ENCODE data around the gene TAX1BP3. TPM values are rescaled to one million over a fixed set of nuclear protein-coding genes. Genes with fewer than 3 reads are reported as not detected.
"Not testable (repeated sequence)": the region's sequence is repeated elsewhere in the genome, so short reads cannot be mapped to it uniquely, and the experiment has no call there.

TAX1BP3 gene
- total RNA-seq, 1 donor from 2014 or later: 165 TPM

- Histone ChIP-seq H3K4me1 (no peaks in the 10 kb centered on the region), H3K9me3 (replicated peaks) (no peaks in the 10 kb centered on the region), H3K27ac (replicated peaks) (no peak overlapping the region), H3K4me3 (no peak overlapping the region), H3K36me3 (no peaks in the 10 kb centered on the region), H3K27me3 (ENCODE audit: low read depth) (no peaks in the 10 kb centered on the region)
- DNase-seq: no peak
- TF ChIP-seq CTCF (IDR thresholded peaks at IDR 0.05; ENCODE audit: borderline replicate concordance): no peak
- intact Hi-C loops (cut with micrococcal nuclease): no loop called here
Measured at GRCh38 chr17:3704931-3705717, 36.7 kb upstream of the TAX1BP3 start.

- H3K36me3 ChIP-seq; H3K4me3 ChIP-seq; H3K9me3 ChIP-seq (replicated peaks); H3K27ac ChIP-seq (replicated peaks); intact Hi-C loops (cut with micrococcal nuclease); H3K4me1 ChIP-seq; DNase-seq: not testable (repeated sequence)
- peaks cover 14% of the 10 kb centered on the region for H3K27me3 ChIP-seq (ENCODE audit: low read depth)
Measured at GRCh38 chr17:3702041-3702539, 33.7 kb upstream of the TAX1BP3 start.

- intact Hi-C loops (cut with micrococcal nuclease): no loop called here
- no peak for TF ChIP-seq CTCF (IDR thresholded peaks at IDR 0.05; ENCODE audit: borderline replicate concordance)
- Histone ChIP-seq H3K9me3 (replicated peaks) (peaks cover 7% of the 10 kb centered on the region), H3K36me3 (no peaks in the 10 kb centered on the region), H3K27me3 (ENCODE audit: low read depth) (peaks cover 36% of the 10 kb centered on the region), H3K27ac (replicated peaks) (no peak overlapping the region), H3K4me3 (no peak overlapping the region), H3K4me1 (peaks cover 24% of the 10 kb centered on the region)
- DNase-seq: no peak
Measured at GRCh38 chr17:3699951-3700350, 31.6 kb upstream of the TAX1BP3 start.

- Histone ChIP-seq H3K36me3 (no peaks in the 10 kb centered on the region), H3K27ac (replicated peaks) (no peak overlapping the region), H3K4me1 (peaks cover 31% of the 10 kb centered on the region), H3K4me3 (no peak overlapping the region), H3K27me3 (ENCODE audit: low read depth) (peaks cover 54% of the 10 kb centered on the region), H3K9me3 (replicated peaks) (peaks cover 7% of the 10 kb centered on the region)
- TF ChIP-seq CTCF (IDR thresholded peaks at IDR 0.05; ENCODE audit: borderline replicate concordance): no peak
- intact Hi-C loops (cut with micrococcal nuclease): no loop called here
- DNase-seq: no peak
Measured at GRCh38 chr17:3698139-3698538, 29.8 kb upstream of the TAX1BP3 start.

GRCh38 chr17:3697103-3697476, 28.7 kb upstream of the TAX1BP3 start:
- H3K4me3 ChIP-seq: peak overlapping the region; percentile 73
- H3K27me3 ChIP-seq (ENCODE audit: low read depth): peaks cover 64% of the 10 kb centered on the region
- DNase-seq: no peak
- no peaks in the 10 kb centered on the region for H3K36me3 ChIP-seq
- intact Hi-C loops (cut with micrococcal nuclease): no loop called here
- peaks cover 7% of the 10 kb centered on the region for H3K9me3 ChIP-seq (replicated peaks)
- H3K27ac ChIP-seq (replicated peaks): peak overlapping the region; percentile 18
- no peak for TF ChIP-seq CTCF (IDR thresholded peaks at IDR 0.05; ENCODE audit: borderline replicate concordance)
- H3K4me1 ChIP-seq: peaks cover 31% of the 10 kb centered on the region

- peak within 1 kb of the TSS; percentile 73 for H3K4me3 ChIP-seq
- intact Hi-C loops (cut with micrococcal nuclease): no loop called here
- no peaks in the 10 kb centered on the region for H3K36me3 ChIP-seq
- DNase-seq: no peak
- no peak for TF ChIP-seq CTCF (IDR thresholded peaks at IDR 0.05; ENCODE audit: borderline replicate concordance)
- H3K4me1 ChIP-seq: peaks cover 31% of the 10 kb centered on the region
- H3K27ac ChIP-seq (replicated peaks): peak within 1 kb of the TSS; percentile 81
- peaks cover 74% of the 10 kb centered on the region for H3K27me3 ChIP-seq (ENCODE audit: low read depth)
- peaks cover 7% of the 10 kb centered on the region for H3K9me3 ChIP-seq (replicated peaks)
Measured at GRCh38 chr17:3695723-3696411, 27.5 kb upstream of the TAX1BP3 start, which contains the start of gene P2RX5. TSS of gene P2RX5 (minus strand) at chr17:3696155. CDS start at chr17:3696005, 150 bp downstream.

All from left ventricle myocardium inferior (tissue), 1 donor.